GM23338 (cell line): Measurements from ENCODE around the gene AAMDC. TPM values are rescaled to one million over a fixed set of nuclear protein-coding genes. Genes with fewer than 3 reads are reported as not detected.

Experiments used
- ATAC-seq: fragments of 200-7000 bp; cut with Tn5 transposase; 3 replicates; pipeline ENCODE4 v1.9.1; 2020
- DNase-seq: peaks from one replicate; pipeline ENCODE4 v3.0.0-alpha.2; 2015; ENCODE audit warnings: low spot score
- H2AFZ ChIP-seq: fragments of 200-600 bp; sonication (generic); 2 replicates; pipeline ENCODE4 v1.8.0; 2016; ENCODE audit warnings: antibody characterized with exemption, mild to moderate bottlenecking, moderate library complexity
- H3F3A ChIP-seq: fragments of 200-600 bp; sonication (generic); replicated peaks from 2 replicates; pipeline ENCODE4 v1.8.0; 2017; ENCODE audit warnings: antibody characterized with exemption, mixed run types, low read depth
- H3K27ac ChIP-seq: fragments of 200-600 bp; sonication (generic); 2 replicates; pipeline ENCODE4 v1.6.1; 2016; ENCODE audit warnings: low read depth
- H3K27me3 ChIP-seq: fragments of 200-600 bp; sonication (generic); 2 replicates; pipeline ENCODE4 v1.8.0; 2016; ENCODE audit warnings: mild to moderate bottlenecking, mixed run types, moderate library complexity; ENCODE audit not compliant: insufficient read depth
- H3K36me3 ChIP-seq: fragments of 200-600 bp; sonication (generic); 2 replicates; pipeline ENCODE4 v1.8.0; 2016; ENCODE audit warnings: mild to moderate bottlenecking; ENCODE audit not compliant: insufficient read depth
- H3K4me1 ChIP-seq: fragments of 200-600 bp; sonication (generic); 2 replicates; pipeline ENCODE4 v1.8.0; 2016; ENCODE audit warnings: mild to moderate bottlenecking, moderate library complexity; ENCODE audit not compliant: insufficient read depth
- H3K4me2 ChIP-seq: fragments of 200-600 bp; sonication (generic); 2 replicates; pipeline ENCODE4 v1.7.1; 2017; ENCODE audit warnings: mixed run types
- H3K4me3 ChIP-seq: fragments of 200-600 bp; sonication (generic); 2 replicates; pipeline ENCODE4 v1.6.1; 2016; ENCODE audit warnings: mixed run types
- H3K79me2 ChIP-seq: fragments of 200-600 bp; sonication (generic); replicated peaks from 2 replicates; pipeline ENCODE4 v1.8.0; 2017; ENCODE audit warnings: mild to moderate bottlenecking; ENCODE audit not compliant: insufficient read depth
- H3K9me2 ChIP-seq: fragments of 200-600 bp; sonication (generic); 2 replicates; pipeline ENCODE4 v1.8.0; 2017; ENCODE audit not compliant: insufficient read depth
- H4K20me1 ChIP-seq: fragments of 200-600 bp; sonication (generic); replicated peaks from 2 replicates; pipeline ENCODE4 v1.8.0; 2017; ENCODE audit warnings: mild to moderate bottlenecking; ENCODE audit not compliant: insufficient read depth
- H3K27ac Mint-ChIP-seq: 2 replicates; pipeline ENCODE4 v1.8.0; 2020; ENCODE audit warnings: inconsistent platforms, mild to moderate bottlenecking, moderate library complexity, mixed read lengths
- H3K27me3 Mint-ChIP-seq: 3 replicates; pipeline ENCODE4 v1.8.0; 2022; ENCODE audit warnings: low read depth, mild to moderate bottlenecking, moderate library complexity, mixed read lengths, inconsistent platforms; ENCODE audit not compliant: insufficient read depth, poor library complexity
- H3K36me3 Mint-ChIP-seq: 3 replicates; pipeline ENCODE4 v1.8.0; 2021; ENCODE audit warnings: low read depth, mild to moderate bottlenecking, inconsistent platforms, moderate library complexity, mixed read lengths
- H3K4me1 Mint-ChIP-seq: 3 replicates; pipeline ENCODE4 v1.8.0; 2020; ENCODE audit warnings: mild to moderate bottlenecking, inconsistent platforms, mixed read lengths
- H3K4me3 Mint-ChIP-seq: 3 replicates; pipeline ENCODE4 v1.8.0; 2021; ENCODE audit warnings: moderate library complexity, mild to moderate bottlenecking, inconsistent platforms, mixed read lengths
- H3K9me3 Mint-ChIP-seq: 3 replicates; pipeline ENCODE4 v1.8.0; 2020; ENCODE audit warnings: moderate library complexity, mild to moderate bottlenecking, inconsistent platforms, mixed read lengths
- CREB1 ChIP-seq: fragments of 250-450 bp; sonication (Bioruptor Pico); IDR thresholded peaks from 2 replicates; pipeline ENCODE4 v1.5.0; 2020; ENCODE audit warnings: low read depth, mild to moderate bottlenecking, moderate library complexity
- EZH2phosphoT487 ChIP-seq: fragments of 200-600 bp; sonication (generic); IDR thresholded peaks from one replicate; pipeline ENCODE4 v1.8.1; 2018; ENCODE audit warnings: antibody characterized with exemption; ENCODE audit not compliant: unreplicated experiment
- NANOG ChIP-seq: IDR thresholded peaks from 2 replicates; pipeline ENCODE4 v1.6.1; 2016; ENCODE audit warnings: antibody characterized with exemption, borderline replicate concordance
- POLR2AphosphoS5 ChIP-seq: IDR thresholded peaks from 2 replicates; pipeline ENCODE4 v1.6.1; 2016; ENCODE audit warnings: antibody characterized with exemption, low read depth
- REST ChIP-seq: IDR thresholded peaks from one replicate; pipeline ENCODE4 v1.6.1; 2018; ENCODE audit warnings: antibody characterized with exemption; ENCODE audit not compliant: unreplicated experiment
- STAT1 ChIP-seq: IDR thresholded peaks from one replicate; pipeline ENCODE4 v1.6.1; 2016; ENCODE audit warnings: antibody characterized with exemption; ENCODE audit not compliant: unreplicated experiment
- ZNF331 ChIP-seq: fragments of 250-450 bp; sonication (Bioruptor Pico); IDR thresholded peaks from 2 replicates; pipeline ENCODE4 v1.5.0; 2020; ENCODE audit warnings: low read depth, mild to moderate bottlenecking, moderate library complexity
- polyA plus RNA-seq: library from polyadenylated mRNA; unstranded; fragments of >200 nt; fragmentation: Nextera tagmentation; extraction: Ambion mirVana; gene quantifications from 2 replicates; pipeline ENCODE4 v1.2.1, GENCODE V29; 2016
- total RNA-seq: library from RNA; depleted of rRNA; stranded (reverse); fragments of >200 nt; shearing (Covaris generic); gene quantifications from 2 replicates; pipeline ENCODE4 v1.2.3, GENCODE V29; 2014
- TF ChIP-seq, protein P1 (sequence below): fragments of 250-450 bp; sonication (Bioruptor Pico); IDR thresholded peaks from 2 replicates; pipeline ENCODE4 v1.5.0; 2020; ENCODE audit warnings: mild to moderate bottlenecking, moderate library complexity
- TF ChIP-seq, protein P2 (sequence below): IDR thresholded peaks from 2 replicates; pipeline ENCODE4 v1.6.1; 2016; ENCODE audit warnings: antibody characterized with exemption
- TF ChIP-seq, protein P3 (sequence below), 2 experiments: fragments of 200-600 bp in 1 of 2; sonication (generic) in 1 of 2; conservative IDR thresholded peaks; 2 replicates each; pipeline versions ENCODE4 v1.5.1 to v1.6.1; 2016 to 2017; ENCODE audit warnings: antibody characterized with exemption in 2 of 2, low read depth in 2 of 2, mild to moderate bottlenecking in 2 of 2, moderate library complexity in 1 of 2

AAMDC gene
- total and polyA plus RNA-seq, 2 experiments from 2014 or later, result 5.3 to 50.2 TPM

GRCh38 chr11:77791301-77791700 lies 29.6 kb upstream of the AAMDC start (continued):
- TF ChIP-seq, protein P1, sequence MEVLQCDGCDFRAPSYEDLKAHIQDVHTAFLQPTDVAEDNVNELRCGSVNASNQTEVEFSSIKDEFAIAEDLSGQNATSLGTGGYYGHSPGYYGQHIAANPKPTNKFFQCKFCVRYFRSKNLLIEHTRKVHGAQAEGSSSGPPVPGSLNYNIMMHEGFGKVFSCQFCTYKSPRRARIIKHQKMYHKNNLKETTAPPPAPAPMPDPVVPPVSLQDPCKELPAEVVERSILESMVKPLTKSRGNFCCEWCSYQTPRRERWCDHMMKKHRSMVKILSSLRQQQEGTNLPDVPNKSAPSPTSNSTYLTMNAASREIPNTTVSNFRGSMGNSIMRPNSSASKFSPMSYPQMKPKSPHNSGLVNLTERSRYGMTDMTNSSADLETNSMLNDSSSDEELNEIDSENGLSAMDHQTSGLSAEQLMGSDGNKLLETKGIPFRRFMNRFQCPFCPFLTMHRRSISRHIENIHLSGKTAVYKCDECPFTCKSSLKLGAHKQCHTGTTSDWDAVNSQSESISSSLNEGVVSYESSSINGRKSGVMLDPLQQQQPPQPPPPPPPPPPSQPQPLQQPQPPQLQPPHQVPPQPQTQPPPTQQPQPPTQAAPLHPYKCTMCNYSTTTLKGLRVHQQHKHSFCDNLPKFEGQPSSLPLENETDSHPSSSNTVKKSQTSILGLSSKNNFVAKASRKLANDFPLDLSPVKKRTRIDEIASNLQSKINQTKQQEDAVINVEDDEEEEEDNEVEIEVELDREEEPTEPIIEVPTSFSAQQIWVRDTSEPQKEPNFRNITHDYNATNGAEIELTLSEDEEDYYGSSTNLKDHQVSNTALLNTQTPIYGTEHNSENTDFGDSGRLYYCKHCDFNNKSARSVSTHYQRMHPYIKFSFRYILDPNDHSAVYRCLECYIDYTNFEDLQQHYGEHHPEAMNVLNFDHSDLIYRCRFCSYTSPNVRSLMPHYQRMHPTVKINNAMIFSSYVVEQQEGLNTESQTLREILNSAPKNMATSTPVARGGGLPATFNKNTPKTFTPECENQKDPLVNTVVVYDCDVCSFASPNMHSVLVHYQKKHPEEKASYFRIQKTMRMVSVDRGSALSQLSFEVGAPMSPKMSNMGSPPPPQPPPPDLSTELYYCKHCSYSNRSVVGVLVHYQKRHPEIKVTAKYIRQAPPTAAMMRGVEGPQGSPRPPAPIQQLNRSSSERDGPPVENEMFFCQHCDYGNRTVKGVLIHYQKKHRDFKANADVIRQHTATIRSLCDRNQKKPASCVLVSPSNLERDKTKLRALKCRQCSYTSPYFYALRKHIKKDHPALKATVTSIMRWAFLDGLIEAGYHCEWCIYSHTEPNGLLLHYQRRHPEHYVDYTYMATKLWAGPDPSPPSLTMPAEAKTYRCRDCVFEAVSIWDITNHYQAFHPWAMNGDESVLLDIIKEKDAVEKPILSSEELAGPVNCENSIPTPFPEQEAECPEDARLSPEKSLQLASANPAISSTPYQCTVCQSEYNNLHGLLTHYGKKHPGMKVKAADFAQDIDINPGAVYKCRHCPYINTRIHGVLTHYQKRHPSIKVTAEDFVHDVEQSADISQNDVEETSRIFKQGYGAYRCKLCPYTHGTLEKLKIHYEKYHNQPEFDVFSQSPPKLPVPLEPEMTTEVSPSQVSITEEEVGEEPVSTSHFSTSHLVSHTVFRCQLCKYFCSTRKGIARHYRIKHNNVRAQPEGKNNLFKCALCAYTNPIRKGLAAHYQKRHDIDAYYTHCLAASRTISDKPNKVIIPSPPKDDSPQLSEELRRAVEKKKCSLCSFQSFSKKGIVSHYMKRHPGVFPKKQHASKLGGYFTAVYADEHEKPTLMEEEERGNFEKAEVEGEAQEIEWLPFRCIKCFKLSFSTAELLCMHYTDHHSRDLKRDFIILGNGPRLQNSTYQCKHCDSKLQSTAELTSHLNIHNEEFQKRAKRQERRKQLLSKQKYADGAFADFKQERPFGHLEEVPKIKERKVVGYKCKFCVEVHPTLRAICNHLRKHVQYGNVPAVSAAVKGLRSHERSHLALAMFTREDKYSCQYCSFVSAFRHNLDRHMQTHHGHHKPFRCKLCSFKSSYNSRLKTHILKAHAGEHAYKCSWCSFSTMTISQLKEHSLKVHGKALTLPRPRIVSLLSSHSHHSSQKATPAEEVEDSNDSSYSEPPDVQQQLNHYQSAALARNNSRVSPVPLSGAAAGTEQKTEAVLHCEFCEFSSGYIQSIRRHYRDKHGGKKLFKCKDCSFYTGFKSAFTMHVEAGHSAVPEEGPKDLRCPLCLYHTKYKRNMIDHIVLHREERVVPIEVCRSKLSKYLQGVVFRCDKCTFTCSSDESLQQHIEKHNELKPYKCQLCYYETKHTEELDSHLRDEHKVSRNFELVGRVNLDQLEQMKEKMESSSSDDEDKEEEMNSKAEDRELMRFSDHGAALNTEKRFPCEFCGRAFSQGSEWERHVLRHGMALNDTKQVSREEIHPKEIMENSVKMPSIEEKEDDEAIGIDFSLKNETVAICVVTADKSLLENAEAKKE, result no peak
- no peak for TF ChIP-seq REST
- no peak for TF ChIP-seq ZNF331 (CRISPR knock-in tag)
- no peak for TF ChIP-seq CREB1 (CRISPR knock-in tag)

DNA sequence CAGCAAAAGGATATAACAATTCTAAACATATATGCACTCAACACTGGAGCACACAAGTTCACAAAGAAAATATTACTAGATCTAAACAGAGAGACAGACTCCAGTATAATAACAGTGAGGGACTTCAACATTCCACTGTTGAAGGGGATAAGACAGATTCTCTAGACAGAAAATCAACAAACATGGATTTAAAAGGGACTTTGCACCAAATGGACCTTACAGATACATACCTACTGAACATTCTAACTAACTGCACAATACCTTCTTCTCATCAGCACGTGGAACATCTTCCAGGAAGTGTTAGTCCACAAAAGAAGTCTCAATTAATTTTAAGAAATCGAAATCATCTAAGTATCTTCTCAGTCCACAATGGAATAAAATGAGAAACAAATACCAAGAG lies 27.0 kb upstream of the AAMDC start:
- Histone ChIP-seq H3K36me3 (0 out of 2 replicates have a peak, but pooled peaks cover 11% of the 10 kb centered on the region), H2AFZ (no peak overlapping the region), H3K27me3 (no peaks in the 10 kb centered on the region), H3K4me1 (0 out of 2 replicates have a peak, but pooled peaks cover 3% of the 10 kb centered on the region), H3K4me3 (no peak overlapping the region), H3K9me2 (no peaks in the 10 kb centered on the region; the same call in 1 of the 2 replicates), H3F3A (no peaks in the 10 kb centered on the region; the same call in 1 of the 2 replicates), H3K79me2 (peaks cover 100% of the 10 kb centered on the region), H3K27ac (no peak overlapping the region), H4K20me1 (peaks cover 46% of the 10 kb centered on the region), H3K4me2 (no peak overlapping the region)
- Mint-ChIP-seq H3K4me3 (no peak overlapping the region), H3K27me3 (peaks cover 9% of the 10 kb centered on the region), H3K36me3 (peaks cover 75% of the 10 kb centered on the region), H3K4me1 (peaks cover 11% of the 10 kb centered on the region; the same call in 2 of the 3 replicates), H3K27ac (no peak overlapping the region), H3K9me3 (peaks cover 38% of the 10 kb centered on the region)
- ATAC-seq (no peak), DNase-seq (no peak)
- TF ChIP-seq ZNF331 (CRISPR knock-in tag) (no peak), POLR2AphosphoS5 (no peak), STAT1 (no peak), NANOG (no peak), EZH2phosphoT487 (no peak)
- TF ChIP-seq, protein P2, sequence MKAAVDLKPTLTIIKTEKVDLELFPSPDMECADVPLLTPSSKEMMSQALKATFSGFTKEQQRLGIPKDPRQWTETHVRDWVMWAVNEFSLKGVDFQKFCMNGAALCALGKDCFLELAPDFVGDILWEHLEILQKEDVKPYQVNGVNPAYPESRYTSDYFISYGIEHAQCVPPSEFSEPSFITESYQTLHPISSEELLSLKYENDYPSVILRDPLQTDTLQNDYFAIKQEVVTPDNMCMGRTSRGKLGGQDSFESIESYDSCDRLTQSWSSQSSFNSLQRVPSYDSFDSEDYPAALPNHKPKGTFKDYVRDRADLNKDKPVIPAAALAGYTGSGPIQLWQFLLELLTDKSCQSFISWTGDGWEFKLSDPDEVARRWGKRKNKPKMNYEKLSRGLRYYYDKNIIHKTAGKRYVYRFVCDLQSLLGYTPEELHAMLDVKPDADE, result no peak
- TF ChIP-seq, protein P3, sequence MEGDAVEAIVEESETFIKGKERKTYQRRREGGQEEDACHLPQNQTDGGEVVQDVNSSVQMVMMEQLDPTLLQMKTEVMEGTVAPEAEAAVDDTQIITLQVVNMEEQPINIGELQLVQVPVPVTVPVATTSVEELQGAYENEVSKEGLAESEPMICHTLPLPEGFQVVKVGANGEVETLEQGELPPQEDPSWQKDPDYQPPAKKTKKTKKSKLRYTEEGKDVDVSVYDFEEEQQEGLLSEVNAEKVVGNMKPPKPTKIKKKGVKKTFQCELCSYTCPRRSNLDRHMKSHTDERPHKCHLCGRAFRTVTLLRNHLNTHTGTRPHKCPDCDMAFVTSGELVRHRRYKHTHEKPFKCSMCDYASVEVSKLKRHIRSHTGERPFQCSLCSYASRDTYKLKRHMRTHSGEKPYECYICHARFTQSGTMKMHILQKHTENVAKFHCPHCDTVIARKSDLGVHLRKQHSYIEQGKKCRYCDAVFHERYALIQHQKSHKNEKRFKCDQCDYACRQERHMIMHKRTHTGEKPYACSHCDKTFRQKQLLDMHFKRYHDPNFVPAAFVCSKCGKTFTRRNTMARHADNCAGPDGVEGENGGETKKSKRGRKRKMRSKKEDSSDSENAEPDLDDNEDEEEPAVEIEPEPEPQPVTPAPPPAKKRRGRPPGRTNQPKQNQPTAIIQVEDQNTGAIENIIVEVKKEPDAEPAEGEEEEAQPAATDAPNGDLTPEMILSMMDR (conservative IDR thresholded peaks at IDR 0.05; ENCODE audit: low read depth in 2 of 2), result no peak
